B cell (primary cell): ENCODE data around the gene C3orf70.

Source experiments
- EZH2 ChIP-seq: IDR thresholded peaks from 2 replicates; pipeline ENCODE4 v1.6.1; 2012; ENCODE audit warnings: borderline replicate concordance, low read depth, mild to moderate bottlenecking, moderate library complexity, low read length; ENCODE audit not compliant: insufficient read depth, poor library complexity, severe bottlenecking
- TF ChIP-seq, protein P1 (sequence below): fragments of 200-600 bp; IDR thresholded peaks from one replicate; pipeline ENCODE4 v1.8.0; 2022; ENCODE audit warnings: antibody characterized with exemption, mild to moderate bottlenecking

DNA sequence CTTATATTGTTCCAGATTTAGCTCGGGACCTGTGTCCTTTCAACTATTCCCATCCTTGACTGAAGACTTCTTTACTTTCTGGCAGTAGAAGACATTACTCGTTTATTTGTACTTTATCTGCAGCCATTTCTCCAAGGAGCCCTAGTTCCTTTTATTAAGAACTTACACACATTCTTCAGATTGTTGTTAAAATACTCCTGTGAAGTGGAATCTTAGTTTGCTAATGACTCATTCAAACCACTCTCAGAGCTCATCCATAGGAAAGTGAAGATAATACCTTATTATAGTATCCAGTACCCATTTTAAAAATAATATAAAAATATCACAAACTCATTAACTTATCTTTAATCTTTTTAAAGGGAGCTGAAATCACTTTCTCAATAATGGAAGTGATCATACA, 63.5 kb downstream of the C3orf70 start:
- TF ChIP-seq, protein P1, sequence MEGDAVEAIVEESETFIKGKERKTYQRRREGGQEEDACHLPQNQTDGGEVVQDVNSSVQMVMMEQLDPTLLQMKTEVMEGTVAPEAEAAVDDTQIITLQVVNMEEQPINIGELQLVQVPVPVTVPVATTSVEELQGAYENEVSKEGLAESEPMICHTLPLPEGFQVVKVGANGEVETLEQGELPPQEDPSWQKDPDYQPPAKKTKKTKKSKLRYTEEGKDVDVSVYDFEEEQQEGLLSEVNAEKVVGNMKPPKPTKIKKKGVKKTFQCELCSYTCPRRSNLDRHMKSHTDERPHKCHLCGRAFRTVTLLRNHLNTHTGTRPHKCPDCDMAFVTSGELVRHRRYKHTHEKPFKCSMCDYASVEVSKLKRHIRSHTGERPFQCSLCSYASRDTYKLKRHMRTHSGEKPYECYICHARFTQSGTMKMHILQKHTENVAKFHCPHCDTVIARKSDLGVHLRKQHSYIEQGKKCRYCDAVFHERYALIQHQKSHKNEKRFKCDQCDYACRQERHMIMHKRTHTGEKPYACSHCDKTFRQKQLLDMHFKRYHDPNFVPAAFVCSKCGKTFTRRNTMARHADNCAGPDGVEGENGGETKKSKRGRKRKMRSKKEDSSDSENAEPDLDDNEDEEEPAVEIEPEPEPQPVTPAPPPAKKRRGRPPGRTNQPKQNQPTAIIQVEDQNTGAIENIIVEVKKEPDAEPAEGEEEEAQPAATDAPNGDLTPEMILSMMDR: no peak
- no peak for TF ChIP-seq EZH2
